LNCAP (cell line): Measurements from ENCODE around the gene PTPN5.

Experiments
- CTCF ChIP-seq: fragments of 450-650 bp; IDR thresholded peaks from 2 replicates; pipeline ENCODE4 v1.5.1; 2017; ENCODE audit warnings: mild to moderate bottlenecking

PTPN5 gene

GRCh38 chr11:18761741-18762140 is 29.9 kb downstream of the PTPN5 start:
- no peak for TF ChIP-seq CTCF

GRCh38 chr11:18761144-18761543 is 30.5 kb downstream of the PTPN5 start:
- TF ChIP-seq CTCF, result no peak

- no peak for TF ChIP-seq CTCF
Measured at GRCh38 chr11:18757811-18758210, 33.8 kb downstream of the PTPN5 start.

- no peak for TF ChIP-seq CTCF
Measured at GRCh38 chr11:18756889-18757288, 34.7 kb downstream of the PTPN5 start.

GRCh38 chr11:18754308-18754707 is 37.3 kb downstream of the PTPN5 start:
- TF ChIP-seq CTCF, result no peak

GRCh38 chr11:18752502-18752901 is 39.1 kb downstream of the PTPN5 start:
- TF ChIP-seq CTCF, result no peak

GRCh38 chr11:18750944-18751343 is 40.7 kb downstream of the PTPN5 start:
- no peak for TF ChIP-seq CTCF

- no peak for TF ChIP-seq CTCF
Measured at GRCh38 chr11:18749681-18750319, 41.8 kb downstream of the PTPN5 start.
